HG03378 (cell line): ENCODE data around the gene PCDHA10.
"Not testable (repeated sequence)": the region's sequence is repeated elsewhere in the genome, so short reads cannot be mapped to it uniquely, and the experiment has no call there.

ENCODE experiments used
- ATAC-seq: cut with Tn5 transposase; IDR thresholded peaks from one replicate; pipeline ENCODE4 v1.9.1; 2021; ENCODE audit warnings: mild to moderate bottlenecking, moderate library complexity; ENCODE audit not compliant: unreplicated experiment

PCDHA10 gene

DNA sequence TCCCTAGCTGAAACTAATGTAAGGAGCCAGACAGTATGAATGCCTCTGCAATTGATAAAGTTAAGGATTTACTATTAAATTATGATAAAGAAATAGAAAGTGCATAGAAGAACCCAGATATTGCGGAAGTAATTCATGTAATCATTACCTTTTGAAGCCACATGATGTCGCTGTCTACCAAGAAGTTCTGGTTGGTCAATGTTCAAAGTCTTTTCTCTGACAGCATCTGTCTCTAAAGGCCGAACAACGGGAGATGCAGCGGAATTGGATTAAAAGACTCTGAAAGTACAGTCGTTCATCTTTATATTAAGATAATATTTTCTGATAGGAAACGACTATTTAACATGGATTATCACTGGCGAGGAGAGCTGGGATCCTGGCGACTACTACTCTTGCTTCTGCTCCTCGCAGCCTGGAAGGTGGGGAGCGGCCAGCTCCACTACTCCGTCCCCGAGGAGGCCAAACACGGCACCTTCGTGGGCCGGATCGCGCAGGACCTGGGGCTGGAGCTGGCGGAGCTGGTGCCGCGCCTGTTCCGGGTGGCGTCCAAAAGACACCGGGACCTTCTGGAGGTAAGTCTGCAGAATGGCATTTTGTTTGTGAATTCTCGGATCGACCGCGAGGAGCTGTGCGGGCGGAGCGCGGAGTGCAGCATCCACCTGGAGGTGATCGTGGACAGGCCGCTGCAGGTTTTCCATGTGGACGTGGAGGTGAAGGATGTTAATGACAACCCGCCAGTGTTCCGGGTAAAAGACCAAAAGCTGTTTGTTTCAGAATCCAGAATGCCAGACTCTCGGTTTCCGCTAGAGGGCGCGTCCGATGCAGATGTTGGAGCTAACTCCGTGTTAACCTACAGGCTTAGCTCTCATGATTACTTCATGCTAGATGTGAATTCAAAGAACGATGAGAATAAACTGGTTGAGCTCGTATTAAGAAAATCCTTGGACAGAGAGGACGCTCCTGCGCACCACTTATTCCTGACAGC, 14.4 kb upstream of the PCDHA10 start, which contains the start of gene PCDHA8:
PCDHA8 (plus strand) TSS at position 210 of the 985 bp plus-strand sequence; CDS start at position 345, 135 bp downstream.
- no peak for ATAC-seq

DNA sequence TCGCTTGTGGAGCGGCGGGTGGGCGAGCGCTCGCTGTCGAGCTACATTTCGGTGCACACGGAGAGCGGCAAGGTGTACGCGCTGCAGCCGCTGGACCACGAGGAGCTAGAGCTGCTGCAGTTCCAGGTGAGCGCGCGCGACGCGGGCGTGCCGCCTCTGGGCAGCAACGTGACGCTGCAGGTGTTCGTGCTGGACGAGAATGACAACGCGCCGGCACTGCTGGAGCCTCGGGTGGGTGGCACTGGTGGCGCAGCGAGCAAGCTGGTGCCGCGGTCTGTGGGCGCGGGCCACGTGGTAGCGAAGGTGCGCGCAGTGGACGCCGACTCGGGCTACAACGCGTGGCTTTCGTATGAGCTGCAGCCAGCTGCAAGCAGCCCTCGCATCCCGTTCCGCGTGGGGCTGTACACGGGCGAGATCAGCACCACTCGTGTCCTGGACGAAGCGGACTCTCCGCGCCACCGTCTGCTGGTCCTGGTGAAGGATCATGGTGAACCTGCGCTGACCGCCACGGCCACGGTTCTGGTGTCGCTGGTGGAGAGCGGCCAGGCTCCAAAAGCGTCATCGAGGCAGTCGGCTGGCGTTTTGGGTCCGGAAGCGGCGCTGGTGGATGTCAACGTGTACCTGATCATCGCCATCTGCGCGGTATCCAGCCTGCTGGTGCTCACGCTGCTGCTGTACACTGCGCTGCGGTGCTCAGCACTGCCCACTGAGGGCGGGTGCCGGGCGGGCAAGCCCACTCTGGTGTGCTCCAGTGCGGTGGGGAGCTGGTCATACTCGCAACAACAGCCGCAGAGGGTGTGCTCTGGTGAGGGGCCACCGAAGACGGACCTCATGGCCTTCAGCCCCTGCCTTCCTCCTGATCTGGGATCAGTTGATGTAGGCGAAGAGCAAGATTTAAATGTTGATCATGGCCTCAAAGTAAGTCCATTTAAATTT, 12.6 kb upstream of the PCDHA10 start:
- ATAC-seq = no peak

DNA sequence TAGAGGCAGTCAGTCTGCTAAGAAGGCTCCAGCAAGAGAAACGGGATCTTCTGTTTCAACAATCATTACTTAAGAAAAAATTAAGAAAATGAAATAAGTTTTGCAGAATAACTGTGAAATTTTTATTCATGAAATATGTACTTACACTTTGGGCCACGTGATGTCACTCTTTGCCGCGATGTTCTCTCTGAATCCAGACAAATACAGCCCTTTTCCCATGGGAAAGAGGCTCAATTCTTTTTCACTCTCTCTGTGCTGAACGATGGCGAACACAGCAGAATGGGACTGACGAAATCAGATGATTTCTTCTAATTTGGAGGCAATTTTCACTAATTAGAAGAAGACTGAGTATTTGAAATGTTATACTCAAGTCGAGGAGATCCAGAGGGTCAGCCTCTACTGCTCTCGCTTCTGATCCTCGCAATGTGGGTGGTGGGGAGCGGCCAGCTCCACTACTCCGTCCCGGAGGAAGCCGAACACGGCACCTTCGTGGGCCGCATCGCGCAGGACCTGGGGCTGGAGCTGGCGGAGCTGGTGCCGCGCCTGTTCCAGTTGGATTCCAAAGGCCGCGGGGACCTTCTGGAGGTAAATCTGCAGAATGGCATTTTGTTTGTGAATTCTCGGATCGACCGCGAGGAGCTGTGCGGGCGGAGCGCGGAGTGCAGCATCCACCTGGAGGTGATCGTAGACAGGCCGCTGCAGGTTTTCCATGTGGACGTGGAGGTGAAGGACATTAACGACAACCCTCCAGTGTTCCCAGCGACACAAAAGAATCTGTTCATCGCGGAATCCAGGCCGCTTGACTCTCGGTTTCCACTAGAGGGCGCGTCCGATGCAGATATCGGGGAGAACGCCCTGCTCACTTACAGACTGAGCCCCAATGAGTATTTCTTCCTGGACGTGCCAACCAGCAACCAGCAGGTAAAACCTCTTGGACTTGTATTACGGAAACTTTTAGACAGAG, 7.3 kb upstream of the PCDHA10 start, which contains the start of gene PCDHA9:
PCDHA9 (plus strand) TSS at position 244 of the 964 bp plus-strand sequence; CDS start at position 358, 114 bp downstream.
- ATAC-seq = not testable (repeated sequence)

DNA sequence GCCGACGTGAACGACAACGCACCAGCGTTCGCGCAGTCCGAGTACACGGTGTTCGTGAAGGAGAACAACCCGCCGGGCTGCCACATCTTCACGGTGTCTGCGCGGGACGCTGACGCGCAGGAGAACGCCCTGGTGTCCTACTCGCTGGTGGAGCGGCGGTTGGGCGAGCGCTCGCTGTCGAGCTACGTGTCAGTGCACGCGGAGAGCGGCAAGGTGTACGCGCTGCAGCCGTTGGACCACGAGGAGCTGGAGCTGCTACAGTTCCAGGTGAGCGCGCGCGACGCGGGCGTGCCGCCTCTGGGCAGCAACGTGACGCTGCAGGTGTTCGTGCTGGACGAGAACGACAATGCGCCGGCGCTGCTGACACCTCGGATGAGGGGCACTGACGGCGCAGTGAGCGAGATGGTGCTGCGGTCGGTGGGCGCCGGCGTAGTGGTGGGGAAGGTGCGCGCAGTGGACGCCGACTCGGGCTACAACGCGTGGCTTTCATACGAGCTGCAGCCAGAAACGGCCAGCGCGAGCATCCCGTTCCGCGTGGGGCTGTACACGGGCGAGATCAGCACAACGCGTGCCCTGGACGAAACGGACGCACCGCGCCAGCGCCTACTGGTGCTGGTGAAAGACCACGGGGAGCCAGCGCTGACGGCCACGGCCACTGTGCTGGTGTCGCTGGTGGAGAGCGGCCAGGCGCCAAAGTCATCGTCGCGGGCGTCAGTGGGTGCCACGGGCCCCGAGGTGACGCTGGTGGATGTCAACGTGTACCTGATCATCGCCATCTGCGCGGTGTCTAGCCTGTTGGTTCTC, 5.7 kb upstream of the PCDHA10 start:
- not testable (repeated sequence) for ATAC-seq

DNA sequence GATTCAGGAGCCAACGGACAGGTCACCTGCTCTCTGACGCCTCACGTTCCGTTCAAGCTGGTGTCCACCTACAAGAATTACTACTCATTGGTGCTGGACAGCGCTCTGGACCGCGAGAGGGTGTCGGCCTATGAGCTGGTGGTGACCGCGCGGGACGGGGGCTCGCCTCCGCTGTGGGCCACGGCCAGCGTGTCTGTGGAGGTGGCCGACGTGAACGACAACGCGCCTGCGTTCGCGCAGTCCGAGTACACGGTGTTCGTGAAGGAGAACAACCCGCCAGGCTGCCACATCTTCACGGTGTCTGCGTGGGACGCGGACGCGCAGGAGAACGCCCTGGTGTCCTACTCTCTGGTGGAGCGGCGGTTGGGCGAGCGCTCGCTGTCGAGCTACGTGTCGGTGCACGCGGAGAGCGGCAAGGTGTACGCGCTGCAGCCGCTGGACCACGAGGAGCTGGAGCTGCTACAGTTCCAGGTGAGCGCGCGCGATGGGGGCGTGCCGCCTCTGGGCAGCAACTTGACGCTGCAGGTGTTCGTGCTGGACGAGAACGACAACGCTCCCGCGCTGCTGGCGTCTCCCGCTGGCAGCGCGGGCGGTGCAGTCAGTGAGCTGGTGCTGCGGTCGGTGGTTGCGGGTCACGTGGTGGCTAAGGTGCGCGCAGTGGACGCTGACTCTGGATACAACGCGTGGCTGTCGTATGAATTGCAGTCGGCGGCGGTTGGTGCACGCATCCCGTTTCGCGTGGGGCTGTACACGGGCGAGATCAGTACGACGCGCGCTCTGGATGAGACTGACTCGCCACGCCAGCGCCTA, 1.7 kb downstream of the PCDHA10 start:
- ATAC-seq = no peak

DNA sequence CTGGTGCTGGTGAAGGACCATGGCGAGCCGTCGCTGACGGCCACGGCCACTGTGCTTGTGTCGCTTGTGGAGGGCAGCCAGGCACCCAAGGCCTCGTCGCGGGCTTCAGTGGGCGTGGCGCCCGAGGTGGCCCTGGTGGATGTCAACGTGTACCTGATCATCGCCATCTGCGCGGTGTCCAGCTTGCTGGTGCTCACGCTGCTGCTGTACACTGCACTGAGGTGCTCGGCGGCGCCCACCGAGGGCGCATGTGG, 2.2 kb downstream of the PCDHA10 start:
- ATAC-seq = no peak

DNA sequence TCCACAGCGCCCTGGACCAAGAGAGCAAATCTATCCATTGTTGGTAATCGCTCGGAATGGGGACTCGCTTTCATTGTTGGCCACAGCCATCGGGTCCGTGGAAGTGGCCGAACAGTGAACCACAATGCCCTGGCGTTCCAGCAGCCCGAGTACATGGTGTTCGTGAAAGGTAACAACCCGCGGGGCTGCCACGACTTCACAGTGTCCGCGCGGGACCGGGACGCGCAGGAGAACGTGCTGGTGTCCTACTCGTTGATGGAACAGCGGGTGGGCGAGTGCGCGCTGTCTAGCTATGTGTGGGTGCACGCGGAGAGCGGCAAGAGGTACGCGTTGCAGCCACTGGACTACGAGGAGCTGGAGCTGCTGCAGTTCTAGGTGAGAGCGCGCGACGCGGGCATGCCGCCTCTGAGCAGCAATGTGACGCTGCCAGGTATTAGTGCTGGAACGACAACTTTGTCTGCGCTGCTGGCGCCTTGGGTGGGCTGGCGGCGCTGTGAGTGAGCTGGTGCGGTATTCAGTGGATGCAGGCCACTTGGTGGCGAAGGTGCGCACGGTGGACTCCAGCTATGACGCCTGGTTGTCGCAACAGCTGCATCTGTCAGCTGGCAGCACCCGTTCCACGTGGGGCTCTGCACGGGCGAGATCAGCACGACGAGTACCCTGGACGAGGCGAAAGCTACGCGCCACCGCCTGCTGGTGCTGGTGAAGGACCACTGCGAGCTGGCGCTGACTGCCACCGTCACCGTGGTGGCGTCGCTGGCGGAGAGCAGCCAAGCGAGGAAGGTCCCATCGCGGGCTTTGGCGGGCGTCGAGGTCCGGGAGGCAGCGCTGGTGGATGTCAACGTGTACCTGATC, 7.0 kb downstream of the PCDHA10 start:
- ATAC-seq = no peak

DNA sequence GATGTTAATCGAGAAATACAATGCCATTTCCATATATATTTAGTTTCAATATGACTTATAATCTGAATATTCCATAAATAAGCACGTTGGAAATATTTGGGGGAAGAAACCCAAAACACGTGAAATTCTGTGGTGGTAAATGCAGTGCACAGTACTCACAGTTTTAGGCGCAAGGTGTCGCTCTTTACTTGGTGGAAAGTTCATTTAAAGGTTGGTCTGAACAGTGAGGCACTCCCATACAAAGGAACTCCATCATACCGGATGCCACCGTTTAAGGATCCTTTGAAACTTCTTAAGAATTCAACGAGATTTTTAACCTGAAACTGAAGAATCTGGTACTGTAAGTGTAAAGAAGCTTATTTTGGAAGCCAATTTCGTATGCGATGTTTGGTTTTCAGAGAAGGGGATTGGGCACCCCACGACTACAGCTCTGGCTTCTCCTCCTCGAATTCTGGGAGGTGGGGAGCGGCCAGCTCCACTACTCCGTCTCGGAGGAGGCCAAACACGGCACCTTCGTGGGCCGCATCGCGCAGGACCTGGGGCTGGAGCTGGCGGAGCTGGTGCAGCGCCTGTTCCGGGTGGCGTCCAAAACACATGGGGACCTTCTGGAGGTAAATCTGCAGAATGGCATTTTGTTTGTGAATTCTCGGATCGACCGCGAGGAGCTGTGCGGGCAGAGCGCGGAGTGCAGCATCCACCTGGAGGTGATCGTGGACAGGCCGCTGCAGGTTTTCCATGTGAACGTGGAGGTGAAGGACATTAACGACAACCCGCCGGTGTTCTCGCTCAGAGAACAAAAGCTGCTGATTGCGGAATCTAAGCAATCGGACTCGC, 13.2 kb downstream of the PCDHA10 start, which contains the start of gene PCDHA11:
PCDHA11 (plus strand) TSS at position 237 of the 834 bp plus-strand sequence; CDS start at position 384, 147 bp downstream.
- no peak for ATAC-seq

DNA sequence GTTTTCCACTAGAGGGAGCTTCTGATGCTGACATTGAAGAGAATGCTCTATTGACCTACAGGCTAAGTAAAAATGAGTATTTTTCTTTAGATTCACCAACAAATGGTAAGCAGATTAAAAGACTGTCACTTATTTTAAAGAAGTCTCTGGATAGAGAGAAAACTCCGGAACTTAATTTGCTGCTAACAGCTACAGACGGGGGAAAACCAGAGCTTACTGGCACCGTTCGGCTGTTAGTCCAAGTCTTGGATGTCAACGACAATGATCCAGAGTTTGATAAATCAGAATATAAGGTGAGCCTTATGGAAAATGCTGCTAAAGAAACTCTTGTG, 13.8 kb downstream of the PCDHA10 start:
- ATAC-seq = no peak

DNA sequence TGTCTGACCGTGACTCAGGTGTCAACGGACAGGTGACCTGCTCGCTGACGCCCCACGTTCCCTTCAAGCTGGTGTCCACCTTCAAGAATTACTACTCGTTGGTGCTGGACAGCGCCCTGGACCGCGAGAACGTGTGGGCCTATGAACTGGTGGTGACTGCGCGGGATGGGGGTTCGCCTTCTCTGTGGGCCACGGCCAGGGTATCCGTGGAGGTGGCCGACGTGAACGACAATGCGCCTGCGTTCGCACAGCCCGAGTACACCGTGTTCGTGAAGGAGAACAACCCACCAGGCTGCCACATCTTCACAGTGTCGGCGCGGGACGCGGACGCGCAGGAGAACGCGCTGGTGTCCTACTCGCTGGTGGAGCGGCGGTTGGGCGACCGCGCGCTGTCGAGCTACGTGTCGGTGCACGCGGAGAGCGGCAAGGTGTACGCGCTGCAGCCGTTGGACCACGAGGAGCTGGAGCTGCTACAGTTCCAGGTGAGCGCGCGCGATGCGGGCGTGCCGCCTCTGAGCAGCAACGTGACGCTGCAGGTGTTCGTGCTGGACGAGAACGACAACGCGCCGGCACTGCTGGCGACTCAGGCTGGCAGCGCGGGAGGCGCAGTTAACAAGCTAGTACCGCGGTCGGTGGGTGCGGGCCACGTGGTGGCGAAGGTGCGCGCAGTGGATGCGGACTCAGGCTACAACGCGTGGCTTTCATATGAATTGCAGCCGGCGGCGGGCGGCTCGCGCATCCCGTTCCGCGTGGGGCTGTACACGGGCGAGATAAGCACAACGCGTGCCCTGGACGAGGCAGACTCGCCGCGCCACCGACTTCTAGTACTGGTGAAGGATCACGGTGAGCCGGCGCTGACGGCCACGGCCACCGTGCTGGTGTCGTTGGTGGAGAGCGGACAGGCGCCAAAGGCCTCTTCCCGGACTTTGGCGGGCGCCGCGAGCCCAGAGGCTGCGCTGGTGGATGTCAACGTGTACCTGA, 14.8 kb downstream of the PCDHA10 start:
- no peak for ATAC-seq

DNA sequence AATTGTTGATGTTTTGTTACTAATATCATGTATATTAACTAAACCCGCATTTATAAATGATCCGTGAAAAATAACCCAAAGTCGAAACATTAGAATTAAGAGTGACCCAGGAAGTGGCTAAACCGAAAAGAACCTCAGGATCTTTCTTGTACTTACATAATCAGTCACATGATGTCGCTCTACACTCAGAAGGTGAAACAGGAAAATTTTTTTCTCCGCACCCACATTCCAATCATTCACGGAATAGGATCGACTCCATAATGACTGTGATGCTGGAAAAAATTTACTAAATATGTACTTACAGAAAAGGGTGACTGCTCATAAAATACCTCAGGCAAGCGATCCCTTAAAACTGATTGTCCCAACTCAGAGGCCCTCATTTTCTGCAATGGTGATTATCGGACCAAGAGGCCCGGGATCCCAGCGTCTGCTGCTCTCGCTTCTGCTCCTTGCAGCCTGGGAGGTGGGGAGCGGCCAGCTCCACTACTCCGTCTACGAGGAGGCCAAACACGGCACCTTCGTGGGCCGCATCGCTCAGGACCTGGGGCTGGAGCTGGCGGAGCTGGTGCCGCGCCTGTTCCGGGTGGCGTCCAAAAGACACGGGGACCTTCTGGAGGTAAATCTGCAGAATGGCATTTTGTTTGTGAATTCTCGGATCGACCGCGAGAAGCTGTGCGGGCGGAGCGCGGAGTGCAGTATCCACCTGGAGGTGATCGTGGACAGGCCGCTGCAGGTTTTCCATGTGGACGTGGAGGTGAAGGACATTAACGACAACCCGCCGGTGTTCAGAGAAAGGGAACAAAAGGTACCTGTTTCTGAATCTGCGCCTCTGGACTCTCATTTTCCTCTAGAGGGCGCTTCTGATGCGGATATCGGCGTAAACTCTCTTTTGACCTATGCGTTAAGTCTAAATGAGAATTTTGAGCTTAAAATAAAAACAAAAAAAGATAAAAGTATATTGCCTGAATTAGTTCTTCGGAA, 19.7 kb downstream of the PCDHA10 start, which contains the start of gene PCDHA12:
PCDHA12 (plus strand) TSS at position 224 of the 981 bp plus-strand sequence; CDS start at position 389, 165 bp downstream.
- ATAC-seq = no peak

DNA sequence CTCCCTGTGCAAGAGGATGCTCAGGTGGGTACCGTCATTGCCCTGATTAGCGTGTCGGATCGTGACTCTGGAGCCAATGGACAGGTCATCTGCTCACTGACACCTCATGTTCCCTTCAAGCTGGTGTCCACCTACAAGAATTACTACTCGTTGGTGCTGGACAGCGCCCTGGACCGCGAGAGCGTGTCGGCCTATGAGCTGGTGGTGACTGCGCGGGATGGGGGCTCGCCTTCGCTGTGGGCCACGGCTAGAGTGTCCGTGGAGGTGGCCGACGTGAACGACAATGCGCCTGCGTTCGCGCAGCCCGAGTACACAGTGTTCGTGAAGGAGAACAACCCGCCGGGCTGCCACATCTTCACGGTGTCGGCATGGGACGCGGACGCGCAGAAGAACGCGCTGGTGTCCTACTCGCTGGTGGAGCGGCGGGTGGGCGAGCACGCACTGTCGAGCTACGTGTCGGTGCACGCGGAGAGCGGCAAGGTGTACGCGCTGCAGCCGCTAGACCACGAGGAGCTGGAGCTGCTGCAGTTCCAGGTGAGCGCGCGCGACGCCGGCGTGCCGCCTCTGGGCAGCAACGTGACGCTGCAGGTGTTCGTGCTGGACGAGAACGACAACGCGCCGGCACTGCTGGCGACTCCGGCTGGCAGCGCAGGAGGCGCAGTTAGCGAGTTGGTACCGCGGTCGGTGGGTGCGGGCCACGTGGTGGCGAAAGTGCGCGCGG, 21.0 kb downstream of the PCDHA10 start:
- ATAC-seq = not testable (repeated sequence)

DNA sequence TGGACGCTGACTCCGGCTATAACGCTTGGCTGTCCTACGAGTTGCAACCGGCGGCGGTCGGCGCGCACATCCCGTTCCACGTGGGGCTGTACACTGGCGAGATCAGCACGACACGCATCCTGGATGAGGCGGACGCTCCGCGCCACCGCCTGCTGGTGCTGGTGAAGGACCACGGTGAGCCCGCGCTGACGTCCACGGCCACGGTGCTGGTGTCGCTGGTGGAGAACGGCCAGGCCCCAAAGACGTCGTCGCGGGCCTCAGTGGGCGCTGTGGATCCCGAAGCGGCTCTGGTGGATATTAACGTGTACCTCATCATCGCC, 21.5 kb downstream of the PCDHA10 start:
- ATAC-seq = no peak
